Ectodermal cell (in vitro differentiated cells): ENCODE measurements around the gene ALG1.

Source experiments
- H3K27ac ChIP-seq: 2 replicates; pipeline ENCODE4 v1.7.0; 2013; ENCODE audit warnings: mild to moderate bottlenecking, low read depth, low read length; ENCODE audit not compliant: insufficient read depth, poor library complexity, severe bottlenecking
- H3K27me3 ChIP-seq: 2 replicates; pipeline ENCODE4 v1.7.0; 2013; ENCODE audit warnings: mild to moderate bottlenecking, low read length; ENCODE audit not compliant: insufficient read depth, control insufficient read depth, poor library complexity, severe bottlenecking
- H3K36me3 ChIP-seq: one replicate; pipeline ENCODE4 v1.7.0; 2013; ENCODE audit warnings: low read length; ENCODE audit not compliant: control insufficient read depth, insufficient read depth
- H3K4me1 ChIP-seq: one replicate; pipeline ENCODE4 v1.7.0; 2013; ENCODE audit warnings: low read length; ENCODE audit not compliant: control insufficient read depth, insufficient read depth
- H3K4me3 ChIP-seq: 2 replicates; pipeline ENCODE4 v1.7.0; 2013; ENCODE audit warnings: low read depth, low read length, control low read depth; ENCODE audit not compliant: insufficient read depth
- H3K9me3 ChIP-seq: 2 replicates; pipeline ENCODE4 v1.7.0; 2013; ENCODE audit warnings: mild to moderate bottlenecking, low read length, moderate library complexity; ENCODE audit not compliant: control insufficient read depth
- WGBS, 2 experiments: methylation state at CpG; one replicate each; pipeline ENCODE4 v1.1.7; 2013; ENCODE audit warnings: missing lambda C conversion rate in 2 of 2; 5-methylcytosine and 5-hydroxymethylcytosine counted together

The ALG1 gene

GRCh38 chr16:5062790-5063765 is 8.6 kb upstream of the ALG1 start:
- Histone ChIP-seq H3K4me3 (no peak overlapping the region), H3K36me3 (no peaks in the 10 kb centered on the region), H3K9me3 (no peaks in the 10 kb centered on the region), H3K4me1 (peaks cover 8% of the 10 kb centered on the region), H3K27ac (no peak overlapping the region), H3K27me3 (no peaks in the 10 kb centered on the region)
- 80 to 81% methylated on average over 19 of the region's 19 CpGs for WGBS, 2 experiments

- Histone ChIP-seq H3K9me3 (no peaks in the 10 kb centered on the region), H3K4me1 (peaks cover 2% of the 10 kb centered on the region), H3K4me3 (no peak overlapping the region), H3K27me3 (no peaks in the 10 kb centered on the region), H3K36me3 (no peaks in the 10 kb centered on the region), H3K27ac (no peak overlapping the region)
- WGBS, 2 experiments: 89 to 94% methylated on average over 7 of the region's 7 CpGs
These were observed 6.7 kb upstream of the ALG1 start for GRCh38 chr16:5064915-5065314.

GRCh38 chr16:5065326-5065725 is 6.3 kb upstream of the ALG1 start:
- Histone ChIP-seq H3K4me3 (no peak overlapping the region), H3K27me3 (no peaks in the 10 kb centered on the region), H3K4me1 (no peaks in the 10 kb centered on the region), H3K9me3 (no peaks in the 10 kb centered on the region), H3K36me3 (no peaks in the 10 kb centered on the region), H3K27ac (no peak overlapping the region)
- WGBS, 2 experiments: 90 to 93% methylated on average over 8 of the region's 8 CpGs

- no peak within 1 kb of the TSS for H3K27ac ChIP-seq
- H3K9me3 ChIP-seq: no peaks in the 10 kb centered on the region
- H3K27me3 ChIP-seq: no peaks in the 10 kb centered on the region
- H3K4me3 ChIP-seq: no peak within 1 kb of the TSS
- H3K36me3 ChIP-seq: no peaks in the 10 kb centered on the region
- 81 to 84% methylated on average over 10 of the region's 10 CpGs for WGBS, 2 experiments
- H3K4me1 ChIP-seq: no peaks in the 10 kb centered on the region
These were observed 5.8 kb upstream of the ALG1 start, which contains the start of gene C16orf89 for GRCh38 chr16:5065813-5066212. Gene C16orf89, minus strand, starts transcription at chr16:5065956. Its CDS starts 48 bp downstream, at chr16:5065908.

- Histone ChIP-seq H3K4me3 (no peak overlapping the region), H3K27ac (no peak overlapping the region), H3K4me1 (no peaks in the 10 kb centered on the region), H3K27me3 (no peaks in the 10 kb centered on the region), H3K9me3 (no peaks in the 10 kb centered on the region), H3K36me3 (no peaks in the 10 kb centered on the region)
- WGBS, 2 experiments: 86 to 91% methylated on average over 5 of the region's 6 CpGs
These were observed 5.1 kb upstream of the ALG1 start for GRCh38 chr16:5066511-5066910.

GRCh38 chr16:5069048-5069447 is 2.6 kb upstream of the ALG1 start:
- 90 to 93% methylated on average over 9 of the region's 9 CpGs for WGBS, 2 experiments
- no peaks in the 10 kb centered on the region for H3K27me3 ChIP-seq
- no peak overlapping the region for H3K27ac ChIP-seq
- no peak overlapping the region for H3K4me3 ChIP-seq
- peaks cover 4% of the 10 kb centered on the region for H3K4me1 ChIP-seq
- no peaks in the 10 kb centered on the region for H3K36me3 ChIP-seq
- no peaks in the 10 kb centered on the region for H3K9me3 ChIP-seq

- Histone ChIP-seq H3K27me3 (no peaks in the 10 kb centered on the region), H3K4me3 (no peak overlapping the region), H3K9me3 (no peaks in the 10 kb centered on the region), H3K36me3 (no peaks in the 10 kb centered on the region), H3K27ac (no peak overlapping the region), H3K4me1 (peaks cover 4% of the 10 kb centered on the region)
- WGBS, 2 experiments: 88 to 94% methylated on average over 9 of the region's 9 CpGs
These were observed 1.8 kb upstream of the ALG1 start for GRCh38 chr16:5069854-5070253.

GRCh38 chr16:5070431-5071186 is 1.0 kb upstream of the ALG1 start:
- Histone ChIP-seq H3K36me3 (no peaks in the 10 kb centered on the region), H3K4me3 (no peak overlapping the region), H3K9me3 (no peaks in the 10 kb centered on the region), H3K27ac (no peak overlapping the region), H3K27me3 (no peaks in the 10 kb centered on the region), H3K4me1 (peaks cover 4% of the 10 kb centered on the region)
- 90 to 93% methylated on average over 15 of the region's 15 CpGs for WGBS, 2 experiments

GRCh38 chr16:5071341-5071680 is 332 bp upstream of the ALG1 start:
- H3K4me3 ChIP-seq: peak overlapping the region; percentile 77

More at GRCh38 chr16:5071341-5071680, 332 bp upstream of the ALG1 start:
- 83 to 87% methylated on average over 7 of the region's 7 CpGs for WGBS, 2 experiments
- Histone ChIP-seq H3K27ac (no peak overlapping the region), H3K36me3 (no peaks in the 10 kb centered on the region), H3K27me3 (no peaks in the 10 kb centered on the region), H3K9me3 (no peaks in the 10 kb centered on the region), H3K4me1 (peaks cover 4% of the 10 kb centered on the region)
